Activated naive CD8-positive, alpha-beta T cell treated with anti-CD3 and anti-CD28 coated beads for 36 hours (primary cell): ENCODE data around the gene ERGIC1. TPM values are rescaled to one million over a fixed set of nuclear protein-coding genes. Genes with fewer than 3 reads are reported as not detected.
"Not testable (repeated sequence)": the region's sequence is repeated elsewhere in the genome, so short reads cannot be mapped to it uniquely, and the experiment has no call there.

ENCODE experiments used
- DNase-seq: peaks from one replicate; pipeline ENCODE4 v3.0.0; 2021
- H3K27ac Mint-ChIP-seq: one replicate; pipeline ENCODE4 v1.8.0; 2022; ENCODE audit warnings: mild to moderate bottlenecking, moderate library complexity, mixed read lengths
- H3K27me3 Mint-ChIP-seq: one replicate; pipeline ENCODE4 v1.8.0; 2022; ENCODE audit warnings: mild to moderate bottlenecking, mixed read lengths
- H3K36me3 Mint-ChIP-seq: one replicate; pipeline ENCODE4 v1.8.0; 2021; ENCODE audit warnings: mild to moderate bottlenecking, mixed read lengths
- H3K4me1 Mint-ChIP-seq: one replicate; pipeline ENCODE4 v1.8.0; 2021; ENCODE audit warnings: mixed read lengths
- H3K4me3 Mint-ChIP-seq: one replicate; pipeline ENCODE4 v1.8.0; 2022; ENCODE audit warnings: mild to moderate bottlenecking, moderate library complexity, mixed read lengths
- H3K9me3 Mint-ChIP-seq: one replicate; pipeline ENCODE4 v1.8.0; 2022; ENCODE audit warnings: mixed read lengths
- total RNA-seq, 2 experiments: library from RNA; stranded (reverse); gene quantifications; one replicate each; pipeline ENCODE4 v1.2.3, GENCODE V29; 2021

The ERGIC1 gene
- total RNA-seq, 2 experiments from 2014 or later = 45.9 to 46.9 TPM

DNA sequence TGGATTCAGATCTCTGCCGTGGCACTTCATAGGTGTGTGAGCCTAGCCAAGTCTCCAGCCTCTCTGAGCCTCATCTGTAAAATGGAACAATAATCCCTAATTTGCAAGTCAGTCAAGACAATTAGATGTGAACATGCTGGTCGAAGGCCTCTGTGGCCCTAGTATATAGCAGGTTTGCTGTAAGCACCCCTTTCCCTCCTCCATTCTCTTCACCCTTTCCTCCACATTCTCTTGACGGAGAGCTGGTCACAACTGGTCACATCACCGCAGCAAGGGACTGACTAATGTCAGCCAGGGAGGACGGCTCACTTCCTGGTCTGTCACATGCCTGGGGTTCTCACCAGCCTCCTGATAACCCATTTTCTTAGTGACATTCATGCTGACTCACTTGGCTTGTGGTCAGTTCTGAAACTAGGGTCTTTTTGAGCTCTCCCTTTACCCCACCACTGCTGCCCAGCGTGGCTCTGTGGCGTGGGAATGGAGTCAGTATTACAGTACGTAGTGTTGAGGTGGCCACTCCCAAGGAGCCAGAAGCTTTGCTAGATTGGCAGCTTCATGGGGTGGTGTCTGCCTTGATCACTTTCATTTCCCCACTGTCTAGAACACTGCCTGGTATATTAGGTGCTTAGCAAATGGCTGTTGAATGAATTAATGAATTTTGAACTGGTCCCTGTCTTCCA, 47.8 kb downstream of the ERGIC1 start:
- peak; percentile 7 for DNase-seq
- Mint-ChIP-seq H3K36me3 (peaks cover 11% of the 10 kb centered on the region), H3K27ac (no peak overlapping the region), H3K4me3 (no peak overlapping the region), H3K4me1 (peaks cover 13% of the 10 kb centered on the region), H3K9me3 (no peaks in the 10 kb centered on the region), H3K27me3 (no peaks in the 10 kb centered on the region)

- no peak overlapping the region for H3K4me3 Mint-ChIP-seq
- peaks cover 11% of the 10 kb centered on the region for H3K36me3 Mint-ChIP-seq
- H3K9me3 Mint-ChIP-seq = no peaks in the 10 kb centered on the region
- H3K27me3 Mint-ChIP-seq = no peaks in the 10 kb centered on the region
- DNase-seq = no peak
- H3K27ac Mint-ChIP-seq = no peak overlapping the region
- peaks cover 11% of the 10 kb centered on the region for H3K4me1 Mint-ChIP-seq
These were observed 49.0 kb downstream of the ERGIC1 start for GRCh38 chr5:172883066-172883465.

GRCh38 chr5:172885597-172886340, 51.7 kb downstream of the ERGIC1 start:
- Mint-ChIP-seq H3K9me3 (no peaks in the 10 kb centered on the region), H3K27ac (no peak overlapping the region)

DNA sequence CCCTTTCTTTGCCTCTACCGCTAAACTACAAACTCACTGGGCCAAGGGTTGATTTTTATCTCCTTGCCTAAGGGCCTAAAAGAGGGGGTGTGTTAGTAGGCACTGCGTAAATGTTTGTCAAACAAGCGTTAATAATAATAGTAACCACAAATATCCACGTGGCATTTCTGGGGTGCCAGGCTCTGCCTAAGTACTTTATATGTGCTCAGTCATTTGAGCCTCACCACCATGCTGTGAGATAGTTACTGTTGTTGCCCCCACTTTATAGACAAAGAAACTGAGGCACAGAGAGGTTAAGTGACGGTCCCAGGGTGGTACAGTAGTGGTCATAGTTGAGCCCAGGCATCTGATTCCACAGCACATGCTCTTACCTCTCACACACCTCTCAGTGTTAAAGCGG, 52.4 kb downstream of the ERGIC1 start:
- no peak for DNase-seq
- Mint-ChIP-seq H3K4me1 (peaks cover 10% of the 10 kb centered on the region), H3K27me3 (no peaks in the 10 kb centered on the region), H3K9me3 (no peaks in the 10 kb centered on the region), H3K4me3 (no peak overlapping the region), H3K36me3 (peaks cover 10% of the 10 kb centered on the region), H3K27ac (no peak overlapping the region)

More at GRCh38 chr5:172885597-172886340, 51.7 kb downstream of the ERGIC1 start:
- peaks cover 11% of the 10 kb centered on the region for H3K4me1 Mint-ChIP-seq
- H3K27me3 Mint-ChIP-seq = no peaks in the 10 kb centered on the region
- H3K36me3 Mint-ChIP-seq = peaks cover 11% of the 10 kb centered on the region
- DNase-seq = no peak
- H3K4me3 Mint-ChIP-seq = no peak overlapping the region

DNA sequence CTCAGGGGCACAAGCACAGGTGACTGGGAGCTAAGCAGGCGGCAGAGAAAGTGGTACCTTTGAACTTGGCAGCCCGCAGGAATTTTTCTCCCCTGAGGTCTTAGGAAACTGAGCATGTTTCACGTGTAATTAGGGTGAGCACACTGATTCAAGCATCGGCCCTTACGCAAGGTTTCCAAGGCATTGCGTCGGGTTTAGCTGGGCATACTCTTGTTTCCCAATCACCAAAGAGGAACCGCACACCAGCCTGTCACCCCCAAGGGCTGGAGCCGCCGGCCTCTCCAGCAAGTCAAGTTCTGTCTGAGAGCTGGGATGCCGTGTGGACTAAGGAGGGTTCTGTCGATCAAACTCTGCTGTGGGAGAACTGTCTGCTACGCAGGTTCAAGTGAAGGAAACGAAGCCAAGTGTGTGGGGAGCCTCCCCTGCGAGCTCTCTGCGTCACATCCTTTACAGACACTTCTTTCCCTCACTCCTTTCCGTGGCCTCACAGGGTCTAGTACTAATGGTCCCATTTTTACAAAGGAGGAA, 53.0 kb downstream of the ERGIC1 start:
- Mint-ChIP-seq H3K4me1 (peaks cover 4% of the 10 kb centered on the region), H3K27me3 (no peaks in the 10 kb centered on the region), H3K36me3 (peaks cover 9% of the 10 kb centered on the region), H3K4me3 (no peak overlapping the region), H3K9me3 (no peaks in the 10 kb centered on the region), H3K27ac (no peak overlapping the region)
- DNase-seq = no peak

GRCh38 chr5:172887692-172888091, 53.6 kb downstream of the ERGIC1 start:
- H3K27me3 Mint-ChIP-seq = no peaks in the 10 kb centered on the region
- no peaks in the 10 kb centered on the region for H3K9me3 Mint-ChIP-seq
- no peak overlapping the region for H3K4me3 Mint-ChIP-seq
- H3K27ac Mint-ChIP-seq = no peak overlapping the region
- peaks cover 5% of the 10 kb centered on the region for H3K36me3 Mint-ChIP-seq
- H3K4me1 Mint-ChIP-seq = peaks cover 3% of the 10 kb centered on the region
- DNase-seq = no peak

DNA sequence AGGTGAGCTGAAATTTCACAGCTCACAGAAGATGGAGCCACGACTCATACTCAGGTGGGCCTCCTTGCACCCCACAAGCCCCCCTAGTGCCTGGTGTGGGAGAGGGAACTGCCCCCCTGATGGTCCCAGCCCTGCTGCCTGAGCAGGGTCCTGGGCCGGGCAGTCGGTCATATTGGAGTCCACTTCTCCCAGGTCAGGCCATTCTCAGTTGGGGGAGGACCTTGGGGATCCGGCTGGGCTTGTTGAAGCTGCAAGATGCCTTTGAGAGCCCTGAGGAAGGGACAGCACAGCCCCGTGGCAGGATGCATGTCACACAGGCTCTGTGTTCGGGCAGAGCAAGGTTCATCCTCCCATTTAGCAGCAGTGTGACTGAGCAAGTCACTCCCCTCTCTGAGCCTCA, 56.6 kb downstream of the ERGIC1 start:
- no peaks in the 10 kb centered on the region for H3K4me1 Mint-ChIP-seq
- no peaks in the 10 kb centered on the region for H3K27me3 Mint-ChIP-seq
- no peaks in the 10 kb centered on the region for H3K9me3 Mint-ChIP-seq
- H3K4me3 Mint-ChIP-seq = no peak overlapping the region
- no peak overlapping the region for H3K27ac Mint-ChIP-seq
- DNase-seq = no peak
- no peaks in the 10 kb centered on the region for H3K36me3 Mint-ChIP-seq

DNA sequence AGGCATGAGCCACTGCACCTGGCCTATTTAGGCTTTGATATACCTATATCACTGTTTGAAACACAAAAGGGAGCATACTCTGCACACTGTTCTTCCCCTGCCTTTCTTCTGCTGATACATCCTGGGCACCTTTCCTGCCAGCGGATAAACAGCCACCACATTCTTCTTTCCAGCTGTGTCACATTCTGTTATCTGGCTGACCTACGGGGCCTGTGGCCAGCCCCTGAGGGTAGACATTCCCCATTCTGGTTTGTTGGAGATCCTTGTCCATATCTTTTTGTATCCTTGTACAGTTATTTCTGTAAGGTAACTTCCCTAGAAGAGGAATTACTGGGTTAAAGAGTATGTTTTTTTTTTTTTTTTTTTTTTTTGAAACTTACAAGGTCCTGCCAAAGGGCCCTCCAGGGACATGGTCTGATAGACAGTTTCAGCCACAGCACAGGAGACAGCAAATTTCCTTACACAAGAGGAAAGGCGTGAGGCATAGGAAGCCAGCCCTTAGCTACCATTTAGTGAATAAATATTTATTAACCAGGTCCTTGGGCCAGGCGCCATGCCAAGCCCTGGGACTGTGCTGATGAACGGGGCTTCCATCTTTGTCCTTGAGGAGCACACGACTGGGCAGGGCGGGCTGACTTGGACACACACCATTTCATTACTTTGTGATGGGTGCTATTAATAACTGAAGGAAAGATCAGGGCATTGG, 57.8 kb downstream of the ERGIC1 start:
- Mint-ChIP-seq H3K4me3 (no peak overlapping the region), H3K36me3 (peaks cover 1% of the 10 kb centered on the region), H3K27me3 (no peaks in the 10 kb centered on the region), H3K4me1 (no peaks in the 10 kb centered on the region), H3K27ac (no peak overlapping the region), H3K9me3 (no peaks in the 10 kb centered on the region)
- no peak for DNase-seq

GRCh38 chr5:172892713-172893112, 58.7 kb downstream of the ERGIC1 start:
- no peaks in the 10 kb centered on the region for H3K27me3 Mint-ChIP-seq
- H3K27ac Mint-ChIP-seq = no peak overlapping the region
- no peak for DNase-seq
- H3K36me3 Mint-ChIP-seq = peaks cover 3% of the 10 kb centered on the region
- H3K4me3 Mint-ChIP-seq = no peak overlapping the region
- H3K4me1 Mint-ChIP-seq = peaks cover 4% of the 10 kb centered on the region
- no peaks in the 10 kb centered on the region for H3K9me3 Mint-ChIP-seq

- Mint-ChIP-seq H3K36me3 (peaks cover 4% of the 10 kb centered on the region), H3K4me1 (peaks cover 4% of the 10 kb centered on the region), H3K9me3 (no peaks in the 10 kb centered on the region), H3K27me3 (no peaks in the 10 kb centered on the region), H3K27ac (no peak overlapping the region), H3K4me3 (no peak overlapping the region)
- no peak for DNase-seq
These were observed 60.8 kb downstream of the ERGIC1 start for GRCh38 chr5:172894767-172895388.

GRCh38 chr5:172895549-172895948, 61.5 kb downstream of the ERGIC1 start:
- DNase-seq = no peak
- H3K36me3 Mint-ChIP-seq = peaks cover 4% of the 10 kb centered on the region

GRCh38 chr5:172896465-172896864, 62.4 kb downstream of the ERGIC1 start:
- Mint-ChIP-seq H3K9me3 (no peaks in the 10 kb centered on the region), H3K27ac (no peak overlapping the region), H3K27me3 (no peaks in the 10 kb centered on the region), H3K36me3 (peaks cover 4% of the 10 kb centered on the region), H3K4me1 (peaks cover 4% of the 10 kb centered on the region), H3K4me3 (no peak overlapping the region)
- no peak for DNase-seq

More at GRCh38 chr5:172895549-172895948, 61.5 kb downstream of the ERGIC1 start:
- Mint-ChIP-seq H3K9me3 (no peaks in the 10 kb centered on the region), H3K4me3 (no peak overlapping the region), H3K27ac (no peak overlapping the region), H3K27me3 (no peaks in the 10 kb centered on the region), H3K4me1 (peaks cover 4% of the 10 kb centered on the region)

- Mint-ChIP-seq H3K4me3 (peak overlapping the region; percentile 9), H3K27ac (peak overlapping the region; percentile 54)
- not testable (repeated sequence) for H3K4me1 Mint-ChIP-seq, DNase-seq, H3K9me3 Mint-ChIP-seq, H3K36me3 Mint-ChIP-seq, H3K27me3 Mint-ChIP-seq
These were observed 63.0 kb downstream of the ERGIC1 start for GRCh38 chr5:172897067-172897466.

- Mint-ChIP-seq H3K4me3 (no peak overlapping the region), H3K9me3 (no peaks in the 10 kb centered on the region), H3K27me3 (no peaks in the 10 kb centered on the region), H3K4me1 (peaks cover 4% of the 10 kb centered on the region), H3K27ac (peak overlapping the region; percentile 54), H3K36me3 (peaks cover 4% of the 10 kb centered on the region)
- DNase-seq = no peak
These were observed 63.6 kb downstream of the ERGIC1 start for GRCh38 chr5:172897481-172898217.
